ENCODE data around the gene MMP17.
"Not testable (repeated sequence)": the region's sequence is repeated elsewhere in the genome, so short reads cannot be mapped to it uniquely, and the experiment has no call there.

The MMP17 gene

GRCh38 chr12:131867891-131868675 lies 39.9 kb downstream of the MMP17 start:
- Histone ChIP-seq H3K4me1 (ENCODE audit: control insufficient read depth, insufficient read depth, low read length) (no peaks in the 10 kb centered on the region), H3K9ac (ENCODE audit: low read length in 2 of 2) (no peak overlapping the region), H3K27ac (ENCODE audit: low read length) (no peak overlapping the region), H3K36me3 (ENCODE audit: control insufficient read depth in 2 of 2, insufficient read depth in 2 of 2, low read length in 2 of 2) (no peaks in the 10 kb centered on the region), H3K27me3 (ENCODE audit: control insufficient read depth in 1 of 2, insufficient read depth in 2 of 2, low read length in 2 of 2) (no peaks in the 10 kb centered on the region), H3K9me3 (ENCODE audit: control insufficient read depth in 2 of 2, low read length in 2 of 2) (no peaks in the 10 kb centered on the region), H3K4me3 (ENCODE audit: low read length in 2 of 2) (no peak overlapping the region)

GRCh38 chr12:131869871-131870418 lies 41.8 kb downstream of the MMP17 start:
- no peaks in the 10 kb centered on the region for H3K27me3 ChIP-seq (ENCODE audit: control insufficient read depth in 1 of 2, insufficient read depth in 2 of 2, low read length in 2 of 2)
- H3K4me3 ChIP-seq (ENCODE audit: low read length in 2 of 2) = no peak overlapping the region
- no peak overlapping the region for H3K27ac ChIP-seq (ENCODE audit: low read length)
- no peaks in the 10 kb centered on the region for H3K9me3 ChIP-seq (ENCODE audit: control insufficient read depth in 2 of 2, low read length in 2 of 2)
- no peak overlapping the region for H3K9ac ChIP-seq (ENCODE audit: low read length in 2 of 2)
- no peaks in the 10 kb centered on the region for H3K36me3 ChIP-seq (ENCODE audit: control insufficient read depth in 2 of 2, insufficient read depth in 2 of 2, low read length in 2 of 2)
- H3K4me1 ChIP-seq (ENCODE audit: control insufficient read depth, insufficient read depth, low read length) = no peaks in the 10 kb centered on the region

- Histone ChIP-seq H3K36me3 (ENCODE audit: control insufficient read depth in 2 of 2, insufficient read depth in 2 of 2, low read length in 2 of 2) (no peaks in the 10 kb centered on the region), H3K9ac (ENCODE audit: low read length in 2 of 2) (no peak overlapping the region), H3K4me1 (ENCODE audit: control insufficient read depth, insufficient read depth, low read length) (no peaks in the 10 kb centered on the region), H3K27me3 (ENCODE audit: control insufficient read depth in 1 of 2, insufficient read depth in 2 of 2, low read length in 2 of 2) (no peaks in the 10 kb centered on the region), H3K9me3 (ENCODE audit: control insufficient read depth in 2 of 2, low read length in 2 of 2) (no peaks in the 10 kb centered on the region), H3K4me3 (ENCODE audit: low read length in 2 of 2) (no peak overlapping the region), H3K27ac (ENCODE audit: low read length) (no peak overlapping the region)
Observed at GRCh38 chr12:131871677-131872076, 43.5 kb downstream of the MMP17 start.

GRCh38 chr12:131872154-131873051 lies 44.2 kb downstream of the MMP17 start:
- no peaks in the 10 kb centered on the region for H3K36me3 ChIP-seq (ENCODE audit: control insufficient read depth in 2 of 2, insufficient read depth in 2 of 2, low read length in 2 of 2)
- no peak overlapping the region for H3K9ac ChIP-seq (ENCODE audit: low read length in 2 of 2)
- no peak overlapping the region for H3K4me3 ChIP-seq (ENCODE audit: low read length in 2 of 2)
- no peaks in the 10 kb centered on the region for H3K9me3 ChIP-seq (ENCODE audit: control insufficient read depth in 2 of 2, low read length in 2 of 2)
- H3K27me3 ChIP-seq (ENCODE audit: control insufficient read depth in 1 of 2, insufficient read depth in 2 of 2, low read length in 2 of 2) = no peaks in the 10 kb centered on the region
- H3K27ac ChIP-seq (ENCODE audit: low read length) = no peak overlapping the region
- no peaks in the 10 kb centered on the region for H3K4me1 ChIP-seq (ENCODE audit: control insufficient read depth, insufficient read depth, low read length)

GRCh38 chr12:131873293-131873692 lies 45.1 kb downstream of the MMP17 start:
- H3K4me3 ChIP-seq (ENCODE audit: low read length in 2 of 2) = no peak overlapping the region
- H3K27ac ChIP-seq (ENCODE audit: low read length) = no peak overlapping the region
- H3K36me3 ChIP-seq (ENCODE audit: control insufficient read depth in 2 of 2, insufficient read depth in 2 of 2, low read length in 2 of 2) = no peaks in the 10 kb centered on the region
- H3K27me3 ChIP-seq (ENCODE audit: control insufficient read depth in 1 of 2, insufficient read depth in 2 of 2, low read length in 2 of 2) = no peaks in the 10 kb centered on the region
- no peak overlapping the region for H3K9ac ChIP-seq (ENCODE audit: low read length in 2 of 2)
- H3K9me3 ChIP-seq (ENCODE audit: control insufficient read depth in 2 of 2, low read length in 2 of 2) = no peaks in the 10 kb centered on the region
- H3K4me1 ChIP-seq (ENCODE audit: control insufficient read depth, insufficient read depth, low read length) = no peaks in the 10 kb centered on the region

GRCh38 chr12:131874972-131875371 lies 46.8 kb downstream of the MMP17 start:
- H3K9me3 ChIP-seq (ENCODE audit: control insufficient read depth in 2 of 2, low read length in 2 of 2); H3K4me1 ChIP-seq (ENCODE audit: control insufficient read depth, insufficient read depth, low read length); H3K4me3 ChIP-seq (ENCODE audit: low read length in 2 of 2); H3K27ac ChIP-seq (ENCODE audit: low read length); H3K27me3 ChIP-seq (ENCODE audit: control insufficient read depth in 1 of 2, insufficient read depth in 2 of 2, low read length in 2 of 2); H3K9ac ChIP-seq (ENCODE audit: low read length in 2 of 2); H3K36me3 ChIP-seq (ENCODE audit: control insufficient read depth in 2 of 2, insufficient read depth in 2 of 2, low read length in 2 of 2): not testable (repeated sequence)

- not testable (repeated sequence) for H3K36me3 ChIP-seq (ENCODE audit: control insufficient read depth in 2 of 2, insufficient read depth in 2 of 2, low read length in 2 of 2); H3K27ac ChIP-seq (ENCODE audit: low read length); H3K4me1 ChIP-seq (ENCODE audit: control insufficient read depth, insufficient read depth, low read length); H3K4me3 ChIP-seq (ENCODE audit: low read length in 2 of 2); H3K27me3 ChIP-seq (ENCODE audit: control insufficient read depth in 1 of 2, insufficient read depth in 2 of 2, low read length in 2 of 2); H3K9me3 ChIP-seq (ENCODE audit: control insufficient read depth in 2 of 2, low read length in 2 of 2); H3K9ac ChIP-seq (ENCODE audit: low read length in 2 of 2)
Observed at GRCh38 chr12:131877216-131877615, 49.0 kb downstream of the MMP17 start.

GRCh38 chr12:131878436-131878835 lies 50.2 kb downstream of the MMP17 start:
- H3K9ac ChIP-seq (ENCODE audit: low read length in 2 of 2); H3K4me1 ChIP-seq (ENCODE audit: control insufficient read depth, insufficient read depth, low read length); H3K9me3 ChIP-seq (ENCODE audit: control insufficient read depth in 2 of 2, low read length in 2 of 2); H3K27me3 ChIP-seq (ENCODE audit: control insufficient read depth in 1 of 2, insufficient read depth in 2 of 2, low read length in 2 of 2); H3K27ac ChIP-seq (ENCODE audit: low read length); H3K4me3 ChIP-seq (ENCODE audit: low read length in 2 of 2); H3K36me3 ChIP-seq (ENCODE audit: control insufficient read depth in 2 of 2, insufficient read depth in 2 of 2, low read length in 2 of 2): not testable (repeated sequence)

- Histone ChIP-seq H3K9me3 (ENCODE audit: control insufficient read depth in 2 of 2, low read length in 2 of 2) (peaks cover 0 to 3% of the 10 kb centered on the region in 2 donors), H3K27ac (ENCODE audit: low read length) (no peak overlapping the region), H3K4me1 (ENCODE audit: control insufficient read depth, insufficient read depth, low read length) (no peaks in the 10 kb centered on the region), H3K9ac (ENCODE audit: low read length in 2 of 2) (no peak overlapping the region), H3K36me3 (ENCODE audit: control insufficient read depth in 2 of 2, insufficient read depth in 2 of 2, low read length in 2 of 2) (no peaks in the 10 kb centered on the region), H3K27me3 (ENCODE audit: control insufficient read depth in 1 of 2, insufficient read depth in 2 of 2, low read length in 2 of 2) (no peaks in the 10 kb centered on the region), H3K4me3 (ENCODE audit: low read length in 2 of 2) (no peak overlapping the region)
Observed at GRCh38 chr12:131882804-131883520, 54.8 kb downstream of the MMP17 start.

- Histone ChIP-seq H3K9ac (ENCODE audit: low read length in 2 of 2) (no peak overlapping the region), H3K9me3 (ENCODE audit: control insufficient read depth in 2 of 2, low read length in 2 of 2) (peaks cover 0 to 3% of the 10 kb centered on the region in 2 donors), H3K4me3 (ENCODE audit: low read length in 2 of 2) (no peak overlapping the region), H3K36me3 (ENCODE audit: control insufficient read depth in 2 of 2, insufficient read depth in 2 of 2, low read length in 2 of 2) (no peaks in the 10 kb centered on the region), H3K27me3 (ENCODE audit: control insufficient read depth in 1 of 2, insufficient read depth in 2 of 2, low read length in 2 of 2) (no peaks in the 10 kb centered on the region), H3K4me1 (ENCODE audit: control insufficient read depth, insufficient read depth, low read length) (no peaks in the 10 kb centered on the region), H3K27ac (ENCODE audit: low read length) (no peak overlapping the region)
Observed at GRCh38 chr12:131883521-131883900, 55.3 kb downstream of the MMP17 start.

Data from stomach smooth muscle (tissue), 2 donors.